Measurements from ENCODE around the gene PRR30.

The PRR30 gene

GRCh38 chr2:27164960-27165763 lies 26.0 kb upstream of the PRR30 start:
- no peak for DNase-seq (ENCODE audit: low read depth)
- TF ChIP-seq CTCF (conservative IDR thresholded peaks at IDR 0.05; ENCODE audit: low read depth, low read length) = no peak
- H3K4me3 ChIP-seq (ENCODE audit: low read length) = no peak overlapping the region

- TF ChIP-seq CTCF (conservative IDR thresholded peaks at IDR 0.05; ENCODE audit: low read depth, low read length) = no peak
- no peak for DNase-seq (ENCODE audit: low read depth)
- H3K4me3 ChIP-seq (ENCODE audit: low read length) = no peak overlapping the region
Observed at GRCh38 chr2:27162151-27163121, 23.2 kb upstream of the PRR30 start.

GRCh38 chr2:27160191-27160590 lies 21.0 kb upstream of the PRR30 start:
- DNase-seq (ENCODE audit: low read depth) = no peak
- no peak for TF ChIP-seq CTCF (conservative IDR thresholded peaks at IDR 0.05; ENCODE audit: low read depth, low read length)
- H3K4me3 ChIP-seq (ENCODE audit: low read length) = no peak overlapping the region

GRCh38 chr2:27159271-27159670 lies 20.1 kb upstream of the PRR30 start:
- no peak for TF ChIP-seq CTCF (conservative IDR thresholded peaks at IDR 0.05; ENCODE audit: low read depth, low read length)
- no peak overlapping the region for H3K4me3 ChIP-seq (ENCODE audit: low read length)
- DNase-seq (ENCODE audit: low read depth) = no peak

- no peak for TF ChIP-seq CTCF (conservative IDR thresholded peaks at IDR 0.05; ENCODE audit: low read depth, low read length)
- no peak for DNase-seq (ENCODE audit: low read depth)
- no peak overlapping the region for H3K4me3 ChIP-seq (ENCODE audit: low read length)
Observed at GRCh38 chr2:27158468-27158867, 19.3 kb upstream of the PRR30 start.

GRCh38 chr2:27155069-27155520 lies 15.9 kb upstream of the PRR30 start:
- TF ChIP-seq CTCF (conservative IDR thresholded peaks at IDR 0.05; ENCODE audit: low read depth, low read length) = no peak
- no peak for DNase-seq (ENCODE audit: low read depth)
- H3K4me3 ChIP-seq (ENCODE audit: low read length) = no peak overlapping the region

Measured in retinal pigment epithelial cell (primary cell).